HG03378 (cell line): ENCODE data around the gene WNT9B.
"Not testable (repeated sequence)": the region's sequence is repeated elsewhere in the genome, so short reads cannot be mapped to it uniquely, and the experiment has no call there.

Source experiments
- ATAC-seq: cut with Tn5 transposase; IDR thresholded peaks from one replicate; pipeline ENCODE4 v1.9.1; 2021; ENCODE audit warnings: mild to moderate bottlenecking, moderate library complexity; ENCODE audit not compliant: unreplicated experiment

Gene WNT9B

GRCh38 chr17:46821482-46822387 lies 29.6 kb upstream of the WNT9B start:
- ATAC-seq: no peak

- ATAC-seq: no peak
Observed at GRCh38 chr17:46822388-46822921, 28.9 kb upstream of the WNT9B start.

- no peak for ATAC-seq
Observed at GRCh38 chr17:46823657-46824056, 27.7 kb upstream of the WNT9B start.

DNA sequence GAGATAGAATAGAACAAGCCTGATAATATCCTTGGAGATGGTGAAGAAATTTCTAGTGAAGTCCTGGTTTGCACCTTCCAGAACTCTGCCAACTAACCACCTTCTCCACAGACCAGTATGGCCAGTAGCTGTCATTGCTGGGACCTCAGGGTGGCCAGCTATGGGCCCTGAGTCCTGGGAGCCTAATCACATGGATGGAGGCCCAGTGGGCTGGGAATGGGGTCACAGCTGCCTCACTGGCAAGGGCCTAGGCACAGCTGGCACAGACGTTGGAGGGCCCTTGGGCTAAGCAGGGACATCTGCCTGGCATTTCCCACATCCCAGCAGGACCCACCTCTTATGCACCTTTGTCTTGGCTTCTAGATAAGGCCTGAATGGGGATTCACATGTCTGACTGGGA lies 25.3 kb upstream of the WNT9B start:
- ATAC-seq: no peak

GRCh38 chr17:46827274-46827673 lies 24.1 kb upstream of the WNT9B start:
- no peak for ATAC-seq

- no peak for ATAC-seq
Observed at GRCh38 chr17:46831573-46832330, 19.6 kb upstream of the WNT9B start.

DNA sequence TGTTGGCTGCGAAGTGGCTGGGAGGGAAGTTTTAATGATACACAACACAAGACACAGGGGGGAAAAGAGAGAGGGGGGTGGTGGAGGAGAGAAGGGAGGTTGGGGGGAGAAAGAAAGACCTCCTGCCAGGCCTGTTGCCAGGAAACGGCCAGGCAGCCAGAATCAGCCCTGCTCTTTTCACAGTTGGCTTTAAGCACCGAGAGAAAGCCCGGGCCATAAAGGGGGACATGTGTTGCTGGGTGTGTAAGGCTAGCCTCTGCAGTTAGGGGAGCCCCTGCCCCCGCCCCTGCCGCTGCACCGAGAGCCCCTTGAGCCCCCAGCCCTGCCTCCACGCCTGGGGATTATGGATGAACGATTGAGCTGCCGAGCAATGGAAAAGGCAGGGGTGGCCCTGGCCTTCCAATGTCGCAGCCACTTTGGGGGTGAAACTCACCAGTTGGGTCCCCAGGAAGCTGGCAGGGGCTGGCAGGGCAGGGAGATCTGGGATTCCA lies 19.0 kb upstream of the WNT9B start:
- ATAC-seq: no peak

DNA sequence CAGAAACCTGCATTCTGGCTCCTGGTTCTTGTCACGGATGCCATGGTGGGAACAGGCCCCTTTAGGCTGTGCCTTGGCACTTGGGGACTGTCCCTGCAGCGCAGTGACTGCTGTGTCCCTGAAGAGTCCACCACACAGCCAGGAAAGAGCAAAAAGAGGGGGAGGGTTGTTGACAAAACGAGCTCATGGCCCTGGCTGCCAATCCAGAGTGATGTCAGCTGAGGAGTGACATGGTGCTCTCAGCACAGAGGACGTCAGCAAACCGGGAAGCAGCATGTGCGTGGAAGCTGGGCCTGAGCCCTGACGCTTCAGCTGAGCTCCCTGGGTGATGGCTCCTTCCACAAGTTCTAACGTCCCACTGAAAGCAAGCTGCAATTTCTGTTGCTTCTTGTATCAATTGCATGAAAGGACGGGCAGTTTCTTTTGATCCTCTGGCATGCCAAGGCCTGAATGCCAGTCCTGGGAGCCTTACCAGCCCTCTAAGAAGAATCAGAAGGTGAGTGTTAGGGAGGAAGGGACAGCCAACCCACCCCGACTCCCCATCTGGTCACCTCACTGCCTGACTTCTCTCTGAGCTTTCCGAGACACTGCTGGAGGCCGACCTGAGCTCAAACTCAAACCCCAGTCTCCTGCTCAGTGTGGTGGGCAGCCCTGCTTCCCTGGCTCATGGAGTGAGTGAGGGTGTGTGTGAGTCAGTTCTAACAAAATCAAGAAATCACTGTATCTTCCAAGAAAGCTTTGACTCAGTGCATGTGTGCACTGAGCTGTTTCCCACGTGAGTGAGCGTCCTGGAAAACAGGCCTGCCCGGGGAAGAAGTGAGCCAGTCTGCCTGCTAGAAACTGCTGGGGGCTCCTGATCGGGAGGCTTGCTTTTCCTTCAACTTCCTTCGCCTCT lies 18.2 kb upstream of the WNT9B start:
- ATAC-seq: no peak

GRCh38 chr17:46833840-46834208 lies 17.6 kb upstream of the WNT9B start:
- no peak for ATAC-seq

GRCh38 chr17:46834846-46835245 lies 16.5 kb upstream of the WNT9B start:
- ATAC-seq: no peak

- ATAC-seq: no peak
Observed at GRCh38 chr17:46836500-46836899, 14.9 kb upstream of the WNT9B start.

GRCh38 chr17:46837521-46837920 lies 13.9 kb upstream of the WNT9B start:
- no peak for ATAC-seq

DNA sequence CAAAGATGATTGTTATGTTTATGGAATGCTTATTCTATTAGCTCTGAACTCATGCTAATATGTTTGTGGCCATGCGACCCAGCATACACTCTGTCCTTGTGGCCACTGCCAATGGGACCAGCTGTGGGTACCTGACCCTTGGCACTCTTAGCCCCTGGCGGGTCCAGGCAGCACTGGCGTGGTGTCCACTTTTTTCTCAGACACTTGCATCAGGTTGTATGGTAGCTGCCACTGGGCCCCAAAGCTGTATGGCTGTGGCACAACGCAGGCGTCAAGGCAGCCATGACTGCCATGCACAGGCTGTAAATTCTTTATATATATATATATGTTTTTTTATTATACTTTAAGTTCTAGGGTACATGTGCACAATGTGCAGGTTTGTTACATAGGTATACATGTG lies 12.2 kb upstream of the WNT9B start:
- ATAC-seq: no peak

- not testable (repeated sequence) for ATAC-seq
Observed at GRCh38 chr17:46840596-46840995, 10.8 kb upstream of the WNT9B start.

DNA sequence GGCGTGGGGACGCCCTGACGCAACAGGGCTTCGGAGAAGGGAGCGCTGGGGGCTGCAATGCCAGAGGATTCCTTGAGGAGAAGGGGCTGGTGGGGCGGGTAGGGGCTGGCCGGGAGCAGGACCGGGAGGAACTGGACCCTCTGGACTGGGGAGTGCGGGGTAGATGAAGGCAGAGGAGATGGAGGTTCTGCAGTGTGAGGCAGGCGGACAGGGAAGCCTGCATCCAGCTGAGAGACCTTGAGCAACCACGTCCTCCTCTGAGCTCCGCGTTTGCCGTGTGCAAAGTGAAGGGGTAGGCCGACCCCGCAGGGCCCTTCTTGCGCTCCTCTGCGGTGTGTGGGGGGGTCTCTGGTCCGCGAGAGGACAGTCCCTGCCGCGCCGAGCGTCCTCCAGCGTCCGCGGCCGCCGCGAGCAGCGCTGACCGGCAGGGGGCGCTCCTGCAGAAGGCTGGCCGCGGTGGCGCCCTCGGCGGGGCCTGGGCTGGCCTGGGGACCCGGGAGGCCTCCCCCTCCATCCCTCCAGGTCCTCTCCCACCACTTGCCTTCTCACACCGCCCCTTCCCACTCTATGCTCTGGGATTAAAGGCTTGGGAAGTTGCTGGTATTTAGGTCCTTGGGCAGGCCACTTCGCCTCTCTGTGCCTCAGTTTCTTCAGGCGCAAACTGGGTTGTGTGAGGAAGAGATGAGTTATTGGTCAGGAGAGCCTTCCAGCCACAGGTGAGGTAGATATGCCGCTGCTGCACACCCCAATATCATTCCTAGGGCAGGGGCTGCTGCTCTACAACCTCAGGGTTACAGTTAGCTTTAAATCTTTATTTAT lies 9.6 kb upstream of the WNT9B start:
- no peak for ATAC-seq

DNA sequence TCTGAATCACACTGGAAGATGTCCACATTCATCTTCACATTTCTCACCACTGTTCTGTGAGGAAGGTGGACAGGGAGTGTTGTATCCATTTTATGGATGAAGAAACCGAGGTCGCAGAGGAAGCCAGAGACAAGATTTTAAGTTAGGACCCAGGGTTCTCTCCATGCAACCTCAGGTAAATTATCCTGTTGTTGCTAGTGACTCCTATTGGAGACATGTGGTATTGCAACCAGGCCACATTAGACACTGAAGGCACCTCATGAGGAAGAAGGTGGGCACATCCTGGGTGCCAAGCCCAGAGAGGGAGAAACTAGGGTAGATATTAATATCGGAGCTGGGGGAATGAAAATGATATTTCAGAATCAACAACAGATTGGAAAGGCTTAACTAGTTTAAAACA lies 8.5 kb upstream of the WNT9B start:
- ATAC-seq: no peak

DNA sequence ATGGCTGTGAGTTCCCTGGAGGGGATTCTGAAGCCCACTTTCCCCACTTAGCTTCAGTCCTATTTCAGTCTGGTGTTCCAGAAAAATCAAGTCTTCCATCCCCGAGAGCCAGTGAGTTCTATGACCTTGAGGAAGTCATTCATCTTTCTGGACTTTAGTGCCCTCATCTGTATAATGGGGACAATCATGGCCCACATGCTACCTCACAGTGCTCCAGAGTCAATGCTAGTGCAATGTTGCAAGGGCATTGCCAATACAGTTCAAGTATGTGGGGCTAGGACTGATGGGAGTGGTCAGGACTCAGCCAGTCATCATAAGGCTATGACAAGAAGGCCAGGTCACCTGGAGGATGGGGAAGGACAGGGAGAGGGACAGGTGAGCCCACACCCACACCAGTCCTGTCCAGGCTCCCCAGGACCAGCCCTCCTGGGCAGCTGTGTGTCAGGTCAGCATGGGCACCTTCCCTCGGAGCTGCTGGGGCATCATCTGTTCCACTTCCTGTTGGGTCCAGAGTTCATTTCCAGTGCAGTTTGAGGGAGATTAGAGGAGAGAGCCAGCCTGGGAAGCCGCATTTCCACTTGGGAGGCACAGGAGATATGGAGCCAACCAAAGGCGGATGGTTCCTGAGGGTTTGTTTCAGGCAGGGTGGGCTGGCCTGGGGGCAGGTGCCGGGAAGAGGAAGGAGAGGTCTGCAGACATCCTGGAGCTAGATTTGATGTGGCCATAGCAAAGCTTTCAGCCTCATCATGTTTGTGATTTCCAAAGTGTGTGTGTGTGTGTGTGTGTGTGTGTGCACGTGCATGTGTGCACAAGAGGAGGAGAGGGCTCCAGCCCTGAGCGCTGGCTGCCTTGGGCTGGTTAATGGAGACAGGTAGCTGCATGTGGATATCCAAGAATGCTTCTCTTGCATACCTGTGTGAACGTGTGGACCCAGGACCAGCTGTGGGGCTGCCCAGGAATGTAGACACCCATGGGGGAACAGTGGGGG lies 3.9 kb upstream of the WNT9B start:
- no peak for ATAC-seq

- no peak for ATAC-seq
Observed at GRCh38 chr17:46848534-46848933, 2.8 kb upstream of the WNT9B start.

DNA sequence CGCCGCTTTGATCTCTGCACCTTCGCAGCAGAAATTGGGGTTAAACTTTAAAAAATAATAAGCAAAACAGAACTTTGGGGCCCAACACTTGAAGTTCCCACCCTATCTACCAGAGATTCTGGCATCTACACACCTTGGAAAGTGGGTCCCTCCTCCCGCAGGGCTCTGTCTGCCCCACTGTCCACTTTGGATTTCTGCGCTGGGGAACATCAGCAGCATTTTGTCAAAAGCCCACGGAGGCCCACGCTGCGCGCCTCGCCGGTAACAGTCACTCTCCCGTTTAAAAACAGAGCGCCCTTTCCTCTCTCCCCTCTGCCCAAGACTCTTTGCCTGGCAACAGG lies 725 bp upstream of the WNT9B start:
- no peak for ATAC-seq
